GDM1 (cell line): ENCODE measurements around the gene CDKN1C.

Experiments
- DNase-seq: peaks from one replicate; lab custom pipeline; 2025; lab: John Stamatoyannopoulos, UW

CDKN1C gene

GRCh38 chr11:2870460-2870859, 15.1 kb downstream of the CDKN1C start:
- DNase-seq = no peak

GRCh38 chr11:2869561-2870427, 15.8 kb downstream of the CDKN1C start:
- no peak for DNase-seq

GRCh38 chr11:2869134-2869526, 16.4 kb downstream of the CDKN1C start:
- DNase-seq = no peak

GRCh38 chr11:2868506-2869133, 17.0 kb downstream of the CDKN1C start:
- DNase-seq = no peak

- no peak for DNase-seq
Observed at GRCh38 chr11:2867722-2868505, 17.7 kb downstream of the CDKN1C start.

- DNase-seq = no peak
Observed at GRCh38 chr11:2867142-2867541, 18.4 kb downstream of the CDKN1C start.

- no peak for DNase-seq
Observed at GRCh38 chr11:2865922-2866577, 19.5 kb downstream of the CDKN1C start.

- no peak for DNase-seq
Observed at GRCh38 chr11:2864901-2865300, 20.7 kb downstream of the CDKN1C start.

GRCh38 chr11:2863276-2863618, 22.3 kb downstream of the CDKN1C start:
- no peak for DNase-seq

- no peak for DNase-seq
Observed at GRCh38 chr11:2862395-2863275, 22.9 kb downstream of the CDKN1C start.

GRCh38 chr11:2860636-2861035, 24.9 kb downstream of the CDKN1C start:
- DNase-seq = no peak

- DNase-seq = no peak
Observed at GRCh38 chr11:2859699-2860037, 25.9 kb downstream of the CDKN1C start.

GRCh38 chr11:2858995-2859698, 26.4 kb downstream of the CDKN1C start:
- no peak for DNase-seq

- no peak for DNase-seq
Observed at GRCh38 chr11:2857918-2858317, 27.7 kb downstream of the CDKN1C start.

- no peak for DNase-seq
Observed at GRCh38 chr11:2857276-2857675, 28.3 kb downstream of the CDKN1C start.

- DNase-seq = no peak
Observed at GRCh38 chr11:2855162-2855561, 30.4 kb downstream of the CDKN1C start.

GRCh38 chr11:2853997-2854560, 31.5 kb downstream of the CDKN1C start:
- DNase-seq = no peak

- DNase-seq = no peak
Observed at GRCh38 chr11:2853401-2853800, 32.2 kb downstream of the CDKN1C start.

- no peak for DNase-seq
Observed at GRCh38 chr11:2849994-2850770, 35.4 kb downstream of the CDKN1C start.

- no peak for DNase-seq
Observed at GRCh38 chr11:2848497-2848896, 37.1 kb downstream of the CDKN1C start.
